ENCODE measurements around the gene SLC8B1.

SLC8B1 gene

GRCh38 chr12:113318900-113319628 lies 15.8 kb downstream of the SLC8B1 start:
- no peak for DNase-seq (ENCODE audit: low spot score)

GRCh38 chr12:113318046-113318656 lies 16.8 kb downstream of the SLC8B1 start:
- no peak for DNase-seq (ENCODE audit: low spot score)

- no peak for DNase-seq (ENCODE audit: low spot score)
These were observed 17.8 kb downstream of the SLC8B1 start for GRCh38 chr12:113317122-113317521.

GRCh38 chr12:113316155-113316554 lies 18.8 kb downstream of the SLC8B1 start:
- no peak for DNase-seq (ENCODE audit: low spot score)

GRCh38 chr12:113315358-113315757 lies 19.6 kb downstream of the SLC8B1 start:
- no peak for DNase-seq (ENCODE audit: low spot score)

- DNase-seq (ENCODE audit: low spot score), result no peak
These were observed 20.8 kb downstream of the SLC8B1 start for GRCh38 chr12:113314121-113314529.

GRCh38 chr12:113310489-113310888 lies 24.4 kb downstream of the SLC8B1 start:
- no peak for DNase-seq (ENCODE audit: low spot score)

- no peak for DNase-seq (ENCODE audit: low spot score)
These were observed 28.5 kb downstream of the SLC8B1 start for GRCh38 chr12:113306382-113306781.

GRCh38 chr12:113305281-113305856 lies 29.5 kb downstream of the SLC8B1 start:
- DNase-seq (ENCODE audit: low spot score), result no peak

GRCh38 chr12:113302886-113303640 lies 31.8 kb downstream of the SLC8B1 start:
- DNase-seq (ENCODE audit: low spot score), result no peak

- no peak for DNase-seq (ENCODE audit: low spot score)
These were observed 32.4 kb downstream of the SLC8B1 start for GRCh38 chr12:113302466-113302865.

- DNase-seq (ENCODE audit: low spot score), result no peak
These were observed 33.1 kb downstream of the SLC8B1 start for GRCh38 chr12:113301811-113302210.

GRCh38 chr12:113299619-113300237 lies 35.2 kb downstream of the SLC8B1 start:
- DNase-seq (ENCODE audit: low spot score), result no peak

- no peak for DNase-seq (ENCODE audit: low spot score)
These were observed 35.9 kb downstream of the SLC8B1 start for GRCh38 chr12:113298861-113299545.

- DNase-seq (ENCODE audit: low spot score), result no peak
These were observed 36.5 kb downstream of the SLC8B1 start for GRCh38 chr12:113298472-113298817.

GRCh38 chr12:113297621-113298471 lies 37.1 kb downstream of the SLC8B1 start:
- no peak for DNase-seq (ENCODE audit: low spot score)

- DNase-seq (ENCODE audit: low spot score), result no peak
These were observed 37.7 kb downstream of the SLC8B1 start for GRCh38 chr12:113297214-113297587.

GRCh38 chr12:113296557-113297213 lies 38.2 kb downstream of the SLC8B1 start:
- no peak for DNase-seq (ENCODE audit: low spot score)

GRCh38 chr12:113295886-113296556 lies 38.9 kb downstream of the SLC8B1 start:
- no peak for DNase-seq (ENCODE audit: low spot score)

- DNase-seq (ENCODE audit: low spot score), result no peak
These were observed 41.8 kb downstream of the SLC8B1 start for GRCh38 chr12:113293100-113293499.

Data from CD4-positive, alpha-beta T cell treated with Interleukin-2 at 100 ng/mL for 4 hours (primary cell).